K562 (cell line): ENCODE results near the gene MAP1LC3B. TPM values are rescaled to one million over a fixed set of nuclear protein-coding genes. Genes with fewer than 3 reads are reported as not detected.
A peak's percentile ranks its signal among the peaks of the same experiment; 100 is the strongest.

Source experiments
- BACH1 ChIP-seq: fragments of 200-800 bp; sonication (Bioruptor generic); IDR thresholded peaks from 2 replicates; pipeline ENCODE4 v1.6.1; 2016; ENCODE audit warnings: missing genetic modification characterization, missing compliant biosample characterization
- EP300 ChIP-seq: IDR thresholded peaks from 2 replicates; pipeline ENCODE4 v1.6.1; 2012; ENCODE audit warnings: low read length, improper control_type of control experiment
- ETV6 ChIP-seq, 3 experiments: fragments of 150-350 bp in 1 of 3; sonication (generic) in 1 of 3; formaldehyde crosslinking in 1 of 3; IDR thresholded peaks; 2 replicates each; pipeline versions ENCODE4 v1.6.1 to v1.8.0; 2014 to 2022; ENCODE audit warnings: borderline replicate concordance in 2 of 3, low read depth in 2 of 3, antibody characterized with exemption in 1 of 3, low read length in 1 of 3, mild to moderate bottlenecking in 1 of 3, missing genetic modification reagents in 1 of 3
- FOS ChIP-seq: IDR thresholded peaks from 3 replicates; pipeline ENCODE4 v1.6.1; 2011; ENCODE audit not compliant: insufficient read length; ENCODE audit errors: extremely low read depth
- FOXK1 ChIP-seq: sonication (generic); formaldehyde crosslinking; IDR thresholded peaks from 2 replicates; pipeline ENCODE4 v1.8.0; 2022; ENCODE audit warnings: missing genetic modification reagents, mild to moderate bottlenecking, borderline replicate concordance
- L3MBTL2 ChIP-seq: fragments of 450-650 bp; IDR thresholded peaks from 2 replicates; pipeline ENCODE4 v1.6.1; 2016; ENCODE audit warnings: mild to moderate bottlenecking, moderate library complexity
- MEF2A ChIP-seq: IDR thresholded peaks from 2 replicates; pipeline ENCODE4 v1.6.1; 2011; ENCODE audit warnings: low read depth, mild to moderate bottlenecking, low read length, moderate library complexity; ENCODE audit not compliant: control insufficient read depth
- NCOA1 ChIP-seq: fragments of 450-650 bp; IDR thresholded peaks from 2 replicates; pipeline ENCODE4 v1.6.1; 2016; ENCODE audit warnings: low read depth
- POU5F1 ChIP-seq: fragments of 150-350 bp; IDR thresholded peaks from 2 replicates; pipeline ENCODE4 v1.6.1; 2014; ENCODE audit warnings: borderline replicate concordance, low read length, low read depth, mild to moderate bottlenecking; ENCODE audit not compliant: partially characterized antibody
- WHSC1 ChIP-seq: IDR thresholded peaks from one replicate; pipeline ENCODE4 v1.6.1; 2012; ENCODE audit warnings: low read length, control low read depth, inconsistent platforms
- XRCC4 ChIP-seq: IDR thresholded peaks from one replicate; pipeline ENCODE4 v1.6.1; 2011; ENCODE audit not compliant: insufficient read depth, insufficient read length; ENCODE audit errors: extremely low read depth
- XRCC5 ChIP-seq: fragments of 200-400 bp; formaldehyde crosslinking; IDR thresholded peaks from 2 replicates; pipeline ENCODE4 v1.6.1; 2017; ENCODE audit warnings: low read depth, mild to moderate bottlenecking, low read length
- ZNF41 ChIP-seq: fragments of 250-450 bp; sonication (Bioruptor Pico); conservative IDR thresholded peaks from 2 replicates; pipeline ENCODE4 v1.4.0; 2020; ENCODE audit warnings: mild to moderate bottlenecking
- ZNF57 ChIP-seq: fragments of 450-650 bp; formaldehyde crosslinking; IDR thresholded peaks from 2 replicates; pipeline ENCODE4 v1.4.0; 2020; ENCODE audit warnings: mild to moderate bottlenecking, moderate library complexity
- polyA plus RNA-seq, 8 experiments: library from polyadenylated mRNA; depleted of rRNA in 4 of 8; stranded (reverse) in 5 of 8; unstranded in 3 of 8; fragments of >200 nt; fragmentation: Nextera tagmentation in 2 of 8; fragmentation: Illumina TruSeq in 1 of 8; extraction: Ambion mirVana in 2 of 8; extraction: Trizol in 1 of 8; gene quantifications; 2 replicates each; pipeline versions ENCODE4 v1.2.1 to v1.2.3, GENCODE V29; 2011 to 2014; ENCODE audit warnings: inconsistent platforms in 1 of 8, missing spikeins in 1 of 8
- total RNA-seq, 7 experiments: library from RNA; depleted of rRNA in 6 of 7; stranded (reverse); fragments of >200 nt in 6 of 7; fragmentation: Illumina TruSeq in 2 of 7; extraction: Trizol in 2 of 7; gene quantifications; 2 replicates each; pipeline versions ENCODE4 v1.2.1 to v1.2.3, GENCODE V29; 2011 to 2021; ENCODE audit warnings: low replicate concordance in 1 of 7
- TF ChIP-seq, protein P1 (sequence below): sonication (generic); formaldehyde crosslinking; IDR thresholded peaks from 2 replicates; pipeline ENCODE4 v1.8.0; 2023; ENCODE audit warnings: mild to moderate bottlenecking, missing genetic modification reagents
- TF ChIP-seq, protein P2 (sequence below): IDR thresholded peaks from 2 replicates; pipeline ENCODE4 v1.6.1; 2014; ENCODE audit warnings: antibody characterized with exemption
- TF ChIP-seq, protein P3 (sequence below): sonication (generic); formaldehyde crosslinking; IDR thresholded peaks from 2 replicates; pipeline ENCODE4 v1.8.1; 2022; ENCODE audit warnings: missing genetic modification reagents
- TF ChIP-seq, protein P4 (sequence below): fragments of 250-450 bp; sonication (Bioruptor Pico); IDR thresholded peaks from 2 replicates; pipeline ENCODE4 v1.5.0; 2020; ENCODE audit warnings: mild to moderate bottlenecking
- TF ChIP-seq, protein P5 (sequence below): fragments of 250-450 bp; sonication (Bioruptor Pico); IDR thresholded peaks from 2 replicates; pipeline ENCODE4 v1.8.0; 2021; ENCODE audit warnings: moderate library complexity, mild to moderate bottlenecking, inconsistent platforms

MAP1LC3B gene
- total and polyA plus RNA-seq, 9 of the 15 experiments (the other 6 are each of a cell fraction or from before 2014, with no cell fraction given): 16.0 to 81.5 (median 36.7) TPM

DNA sequence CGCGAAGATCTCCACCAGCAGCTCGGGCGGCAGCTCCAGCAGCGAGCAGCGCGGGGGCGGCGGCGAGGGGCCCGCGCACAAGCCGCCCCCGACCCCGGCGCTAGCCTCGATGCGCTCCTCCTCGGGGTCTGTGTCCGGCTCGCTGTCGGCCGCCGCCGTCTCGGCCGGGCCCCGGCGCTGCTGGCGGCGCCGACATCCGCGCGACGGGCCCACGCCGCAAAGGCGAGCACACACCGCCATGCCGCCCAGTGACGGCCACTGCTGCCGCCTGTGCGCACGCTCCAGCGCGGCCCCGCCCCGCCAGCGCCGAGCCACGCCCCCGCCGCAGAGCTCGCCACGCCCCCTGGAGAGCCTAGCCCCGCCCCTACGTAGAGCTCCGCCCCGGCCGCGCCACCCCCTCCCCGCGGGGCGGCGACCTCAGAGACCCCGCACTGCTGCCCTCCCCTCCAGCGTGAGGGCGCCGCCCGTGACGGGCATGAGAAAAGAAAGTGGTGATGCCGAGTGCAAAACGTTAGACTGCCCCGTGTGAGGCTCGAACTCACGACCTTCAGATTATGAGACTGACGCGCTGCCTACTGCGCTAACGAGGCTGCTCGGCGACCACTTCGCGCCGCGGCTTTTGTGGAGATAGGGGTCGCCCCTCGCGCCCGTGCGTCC, 8.5 kb upstream of the MAP1LC3B start, which contains the start of gene FBXO31 (continued):
- TF ChIP-seq, protein P1, sequence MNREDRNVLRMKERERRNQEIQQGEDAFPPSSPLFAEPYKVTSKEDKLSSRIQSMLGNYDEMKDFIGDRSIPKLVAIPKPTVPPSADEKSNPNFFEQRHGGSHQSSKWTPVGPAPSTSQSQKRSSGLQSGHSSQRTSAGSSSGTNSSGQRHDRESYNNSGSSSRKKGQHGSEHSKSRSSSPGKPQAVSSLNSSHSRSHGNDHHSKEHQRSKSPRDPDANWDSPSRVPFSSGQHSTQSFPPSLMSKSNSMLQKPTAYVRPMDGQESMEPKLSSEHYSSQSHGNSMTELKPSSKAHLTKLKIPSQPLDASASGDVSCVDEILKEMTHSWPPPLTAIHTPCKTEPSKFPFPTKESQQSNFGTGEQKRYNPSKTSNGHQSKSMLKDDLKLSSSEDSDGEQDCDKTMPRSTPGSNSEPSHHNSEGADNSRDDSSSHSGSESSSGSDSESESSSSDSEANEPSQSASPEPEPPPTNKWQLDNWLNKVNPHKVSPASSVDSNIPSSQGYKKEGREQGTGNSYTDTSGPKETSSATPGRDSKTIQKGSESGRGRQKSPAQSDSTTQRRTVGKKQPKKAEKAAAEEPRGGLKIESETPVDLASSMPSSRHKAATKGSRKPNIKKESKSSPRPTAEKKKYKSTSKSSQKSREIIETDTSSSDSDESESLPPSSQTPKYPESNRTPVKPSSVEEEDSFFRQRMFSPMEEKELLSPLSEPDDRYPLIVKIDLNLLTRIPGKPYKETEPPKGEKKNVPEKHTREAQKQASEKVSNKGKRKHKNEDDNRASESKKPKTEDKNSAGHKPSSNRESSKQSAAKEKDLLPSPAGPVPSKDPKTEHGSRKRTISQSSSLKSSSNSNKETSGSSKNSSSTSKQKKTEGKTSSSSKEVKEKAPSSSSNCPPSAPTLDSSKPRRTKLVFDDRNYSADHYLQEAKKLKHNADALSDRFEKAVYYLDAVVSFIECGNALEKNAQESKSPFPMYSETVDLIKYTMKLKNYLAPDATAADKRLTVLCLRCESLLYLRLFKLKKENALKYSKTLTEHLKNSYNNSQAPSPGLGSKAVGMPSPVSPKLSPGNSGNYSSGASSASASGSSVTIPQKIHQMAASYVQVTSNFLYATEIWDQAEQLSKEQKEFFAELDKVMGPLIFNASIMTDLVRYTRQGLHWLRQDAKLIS (CRISPR knock-in tag): no peak
- TF ChIP-seq, protein P2, sequence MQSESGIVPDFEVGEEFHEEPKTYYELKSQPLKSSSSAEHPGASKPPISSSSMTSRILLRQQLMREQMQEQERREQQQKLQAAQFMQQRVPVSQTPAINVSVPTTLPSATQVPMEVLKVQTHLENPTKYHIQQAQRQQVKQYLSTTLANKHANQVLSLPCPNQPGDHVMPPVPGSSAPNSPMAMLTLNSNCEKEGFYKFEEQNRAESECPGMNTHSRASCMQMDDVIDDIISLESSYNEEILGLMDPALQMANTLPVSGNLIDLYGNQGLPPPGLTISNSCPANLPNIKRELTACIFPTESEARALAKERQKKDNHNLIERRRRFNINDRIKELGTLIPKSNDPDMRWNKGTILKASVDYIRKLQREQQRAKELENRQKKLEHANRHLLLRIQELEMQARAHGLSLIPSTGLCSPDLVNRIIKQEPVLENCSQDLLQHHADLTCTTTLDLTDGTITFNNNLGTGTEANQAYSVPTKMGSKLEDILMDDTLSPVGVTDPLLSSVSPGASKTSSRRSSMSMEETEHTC: peak; percentile 26; the same call in 1 of the 2 replicates
- no peak for TF ChIP-seq ZNF57
- no peak for TF ChIP-seq FOXK1 (CRISPR knock-in tag)
- no peak for TF ChIP-seq MEF2A
- peak; percentile 86 for TF ChIP-seq XRCC5
- TF ChIP-seq, protein P3, sequence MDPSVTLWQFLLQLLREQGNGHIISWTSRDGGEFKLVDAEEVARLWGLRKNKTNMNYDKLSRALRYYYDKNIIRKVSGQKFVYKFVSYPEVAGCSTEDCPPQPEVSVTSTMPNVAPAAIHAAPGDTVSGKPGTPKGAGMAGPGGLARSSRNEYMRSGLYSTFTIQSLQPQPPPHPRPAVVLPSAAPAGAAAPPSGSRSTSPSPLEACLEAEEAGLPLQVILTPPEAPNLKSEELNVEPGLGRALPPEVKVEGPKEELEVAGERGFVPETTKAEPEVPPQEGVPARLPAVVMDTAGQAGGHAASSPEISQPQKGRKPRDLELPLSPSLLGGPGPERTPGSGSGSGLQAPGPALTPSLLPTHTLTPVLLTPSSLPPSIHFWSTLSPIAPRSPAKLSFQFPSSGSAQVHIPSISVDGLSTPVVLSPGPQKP (CRISPR knock-in tag): no peak
- 0 out of 4 replicates have a peak, but pooled peaks of 1 of the 2 experiments have one; percentile 16 for TF ChIP-seq ETV6 (IDR thresholded peaks at IDR 0.05; ENCODE audit: borderline replicate concordance in 1 of 2, low read depth in 2 of 2, low read length in 1 of 2)
- no peak; the same call in 1 of the 2 replicates for TF ChIP-seq ETV6 (CRISPR knock-in tag; IDR thresholded peaks at IDR 0.05; ENCODE audit: borderline replicate concordance)
- no peak; the same call in 1 of the 2 replicates for TF ChIP-seq L3MBTL2
- no peak for TF ChIP-seq ZNF41 (CRISPR knock-in tag)
- TF ChIP-seq, protein P4, sequence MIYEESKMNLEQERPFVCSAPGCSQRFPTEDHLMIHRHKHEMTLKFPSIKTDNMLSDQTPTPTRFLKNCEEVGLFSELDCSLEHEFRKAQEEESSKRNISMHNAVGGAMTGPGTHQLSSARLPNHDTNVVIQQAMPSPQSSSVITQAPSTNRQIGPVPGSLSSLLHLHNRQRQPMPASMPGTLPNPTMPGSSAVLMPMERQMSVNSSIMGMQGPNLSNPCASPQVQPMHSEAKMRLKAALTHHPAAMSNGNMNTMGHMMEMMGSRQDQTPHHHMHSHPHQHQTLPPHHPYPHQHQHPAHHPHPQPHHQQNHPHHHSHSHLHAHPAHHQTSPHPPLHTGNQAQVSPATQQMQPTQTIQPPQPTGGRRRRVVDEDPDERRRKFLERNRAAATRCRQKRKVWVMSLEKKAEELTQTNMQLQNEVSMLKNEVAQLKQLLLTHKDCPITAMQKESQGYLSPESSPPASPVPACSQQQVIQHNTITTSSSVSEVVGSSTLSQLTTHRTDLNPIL (CRISPR knock-in tag): no peak
- no peak for TF ChIP-seq NCOA1
- peak; percentile 62 for TF ChIP-seq EP300
- TF ChIP-seq WHSC1: no peak
- TF ChIP-seq, protein P5, sequence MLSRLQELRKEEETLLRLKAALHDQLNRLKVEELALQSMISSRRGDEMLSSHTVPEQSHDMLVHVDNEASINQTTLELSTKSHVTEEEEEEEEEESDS: no peak
- TF ChIP-seq XRCC4: no peak
- TF ChIP-seq POU5F1: no peak
- no peak for TF ChIP-seq BACH1
- no peak for TF ChIP-seq FOS
